GM18868 (cell line): ENCODE results near the gene NCDN.

ENCODE experiments used
- ATAC-seq: cut with Tn5 transposase; IDR thresholded peaks from one replicate; pipeline ENCODE4 v1.9.1; 2021; ENCODE audit warnings: mild to moderate bottlenecking, moderate library complexity; ENCODE audit not compliant: unreplicated experiment

Gene NCDN

GRCh38 chr1:35589516-35590427, 32.2 kb downstream of the NCDN start:
- ATAC-seq = no peak

GRCh38 chr1:35590476-35591040, 33.0 kb downstream of the NCDN start:
- ATAC-seq = no peak

- ATAC-seq = no peak
These were observed 33.6 kb downstream of the NCDN start for GRCh38 chr1:35591211-35591610.

- ATAC-seq = no peak
These were observed 35.6 kb downstream of the NCDN start for GRCh38 chr1:35592991-35593769.

GRCh38 chr1:35594005-35594760, 36.6 kb downstream of the NCDN start:
- no peak for ATAC-seq

- no peak for ATAC-seq
These were observed 38.1 kb downstream of the NCDN start for GRCh38 chr1:35595684-35596083.

GRCh38 chr1:35597870-35598269, 40.3 kb downstream of the NCDN start:
- ATAC-seq = no peak

GRCh38 chr1:35598895-35599294, 41.3 kb downstream of the NCDN start:
- ATAC-seq = no peak

- no peak for ATAC-seq
These were observed 41.8 kb downstream of the NCDN start for GRCh38 chr1:35599411-35599810.

GRCh38 chr1:35600593-35600992, 43.0 kb downstream of the NCDN start:
- ATAC-seq = no peak

GRCh38 chr1:35603468-35603867, 45.9 kb downstream of the NCDN start:
- ATAC-seq = no peak

- no peak for ATAC-seq
These were observed 46.3 kb downstream of the NCDN start for GRCh38 chr1:35603941-35604340.

- no peak for ATAC-seq
These were observed 47.7 kb downstream of the NCDN start for GRCh38 chr1:35605071-35605866.

GRCh38 chr1:35605867-35606182, 48.2 kb downstream of the NCDN start:
- ATAC-seq = no peak

GRCh38 chr1:35611655-35612054, 54.1 kb downstream of the NCDN start:
- ATAC-seq = no peak

GRCh38 chr1:35615440-35615839, 57.8 kb downstream of the NCDN start:
- no peak for ATAC-seq
